Measurements from ENCODE around the gene VSTM2B. TPM values are rescaled to one million over a fixed set of nuclear protein-coding genes. Genes with fewer than 3 reads are reported as not detected.

The VSTM2B gene
- total RNA-seq, 1 donor from 2014 or later, result not detected

DNA sequence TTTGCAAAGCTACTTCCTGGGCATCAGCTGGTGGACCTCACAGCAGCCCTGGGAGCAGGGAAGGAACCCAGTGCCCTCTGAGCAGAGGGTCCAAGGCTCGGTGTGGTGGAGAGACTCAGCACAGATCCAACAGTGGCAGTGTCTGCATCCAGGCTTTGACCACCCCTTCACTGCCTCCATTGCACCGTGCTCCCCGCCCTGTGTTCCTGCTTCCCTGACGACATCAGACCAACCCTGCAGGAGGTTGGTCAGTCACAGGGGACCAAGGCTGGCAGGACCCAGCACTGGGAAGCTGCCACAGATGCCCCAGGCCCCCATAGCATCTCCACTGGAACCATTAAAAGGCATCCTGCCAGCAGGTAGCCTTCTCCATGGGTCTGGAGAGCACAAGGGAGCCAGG, 7.8 kb upstream of the VSTM2B start:
- Histone ChIP-seq H3K27me3 (peaks cover 57% of the 10 kb centered on the region), H2AFZ (replicated peaks) (no peak overlapping the region), H3K79me2 (ENCODE audit: low read depth) (no peaks in the 10 kb centered on the region), H3K27ac (no peak overlapping the region), H3K4me2 (no peak overlapping the region), H3K4me1 (no peaks in the 10 kb centered on the region), H3K36me3 (no peaks in the 10 kb centered on the region), H3K9me3 (ENCODE audit: low read depth) (no peaks in the 10 kb centered on the region), H3F3A (ENCODE audit: low read depth) (no peaks in the 10 kb centered on the region), H3K4me3 (no peak overlapping the region), H4K20me1 (ENCODE audit: low read depth) (no peaks in the 10 kb centered on the region), H3K9ac (no peak overlapping the region)
- no peaks in the 10 kb centered on the region for H3K4me1 Mint-ChIP-seq
- no peak overlapping the region for H3K27ac Mint-ChIP-seq
- no peaks in the 10 kb centered on the region for H3K36me3 Mint-ChIP-seq
- H3K4me3 Mint-ChIP-seq, result no peak overlapping the region
- H3K27me3 Mint-ChIP-seq (ENCODE audit: insufficient read depth, low read depth), result peaks cover 16% of the 10 kb centered on the region
- TF ChIP-seq EZH2 (IDR thresholded peaks at IDR 0.05), result no peak
- no peak for TF ChIP-seq EZH2phosphoT487 (IDR thresholded peaks at IDR 0.05)
- TF ChIP-seq, protein P1, sequence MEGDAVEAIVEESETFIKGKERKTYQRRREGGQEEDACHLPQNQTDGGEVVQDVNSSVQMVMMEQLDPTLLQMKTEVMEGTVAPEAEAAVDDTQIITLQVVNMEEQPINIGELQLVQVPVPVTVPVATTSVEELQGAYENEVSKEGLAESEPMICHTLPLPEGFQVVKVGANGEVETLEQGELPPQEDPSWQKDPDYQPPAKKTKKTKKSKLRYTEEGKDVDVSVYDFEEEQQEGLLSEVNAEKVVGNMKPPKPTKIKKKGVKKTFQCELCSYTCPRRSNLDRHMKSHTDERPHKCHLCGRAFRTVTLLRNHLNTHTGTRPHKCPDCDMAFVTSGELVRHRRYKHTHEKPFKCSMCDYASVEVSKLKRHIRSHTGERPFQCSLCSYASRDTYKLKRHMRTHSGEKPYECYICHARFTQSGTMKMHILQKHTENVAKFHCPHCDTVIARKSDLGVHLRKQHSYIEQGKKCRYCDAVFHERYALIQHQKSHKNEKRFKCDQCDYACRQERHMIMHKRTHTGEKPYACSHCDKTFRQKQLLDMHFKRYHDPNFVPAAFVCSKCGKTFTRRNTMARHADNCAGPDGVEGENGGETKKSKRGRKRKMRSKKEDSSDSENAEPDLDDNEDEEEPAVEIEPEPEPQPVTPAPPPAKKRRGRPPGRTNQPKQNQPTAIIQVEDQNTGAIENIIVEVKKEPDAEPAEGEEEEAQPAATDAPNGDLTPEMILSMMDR (IDR thresholded peaks at IDR 0.05), result no peak
- H3K9me3 Mint-ChIP-seq, result no peaks in the 10 kb centered on the region
- no peak for DNase-seq (ENCODE audit: low spot score)

DNA sequence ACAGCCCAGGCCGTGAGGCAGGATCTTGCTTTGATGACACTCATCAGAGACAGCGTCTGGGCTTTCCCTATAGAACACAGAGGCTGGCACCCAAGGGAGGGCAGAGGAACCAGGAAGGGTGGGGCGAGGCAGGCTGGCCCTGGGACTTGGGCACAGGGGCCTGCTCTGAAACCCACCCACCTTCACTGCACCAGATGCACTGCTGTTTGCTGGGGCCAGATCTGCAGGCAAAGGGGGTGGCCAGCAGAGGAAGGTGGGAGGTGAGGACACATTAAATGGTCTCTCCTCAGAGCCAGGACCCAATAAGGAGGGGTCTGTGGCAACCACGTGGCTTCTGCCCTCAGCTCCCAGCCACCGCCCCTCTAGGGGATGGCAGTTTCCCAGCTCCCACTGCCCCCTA, 6.6 kb upstream of the VSTM2B start:
- Histone ChIP-seq H3K4me1 (no peaks in the 10 kb centered on the region), H2AFZ (replicated peaks) (no peak overlapping the region), H3K27ac (no peak overlapping the region), H3K79me2 (ENCODE audit: low read depth) (no peaks in the 10 kb centered on the region), H3K27me3 (peaks cover 58% of the 10 kb centered on the region), H4K20me1 (ENCODE audit: low read depth) (peaks cover 2% of the 10 kb centered on the region), H3F3A (ENCODE audit: low read depth) (peaks cover 2% of the 10 kb centered on the region), H3K36me3 (no peaks in the 10 kb centered on the region), H3K9ac (no peak overlapping the region), H3K9me3 (ENCODE audit: low read depth) (no peaks in the 10 kb centered on the region), H3K4me3 (no peak overlapping the region), H3K4me2 (no peak overlapping the region)
- Mint-ChIP-seq H3K4me1 (no peaks in the 10 kb centered on the region), H3K4me3 (no peak overlapping the region), H3K36me3 (no peaks in the 10 kb centered on the region), H3K27me3 (ENCODE audit: insufficient read depth, low read depth) (peaks cover 27% of the 10 kb centered on the region), H3K9me3 (no peaks in the 10 kb centered on the region), H3K27ac (no peak overlapping the region)
- DNase-seq (ENCODE audit: low spot score), result no peak
- TF ChIP-seq, protein P1 (IDR thresholded peaks at IDR 0.05), result no peak
- no peak for TF ChIP-seq EZH2 (IDR thresholded peaks at IDR 0.05)
- TF ChIP-seq EZH2phosphoT487 (IDR thresholded peaks at IDR 0.05), result no peak

DNA sequence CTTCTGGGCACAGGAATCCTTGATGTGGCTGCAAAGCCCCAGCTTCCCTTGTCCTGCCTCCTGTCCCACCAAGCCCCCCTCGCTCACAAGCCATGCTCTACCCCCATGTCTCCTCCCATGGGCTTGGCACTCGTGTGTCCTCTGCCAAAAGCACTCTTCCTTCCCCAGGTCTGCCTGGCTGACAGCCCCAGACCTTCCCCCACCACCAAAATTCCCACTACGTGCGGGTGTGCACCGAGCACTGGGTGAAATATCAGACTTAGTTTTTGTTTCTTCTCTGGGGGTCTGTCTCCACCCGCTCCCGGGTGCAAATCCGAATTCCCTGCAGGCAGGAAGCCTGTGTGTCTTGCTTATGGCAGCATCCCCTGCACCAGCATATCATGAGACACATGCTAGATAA, 5.9 kb upstream of the VSTM2B start:
- H3K4me3 ChIP-seq, result no peak overlapping the region
- no peak for DNase-seq (ENCODE audit: low spot score)
- no peak for TF ChIP-seq EZH2phosphoT487 (IDR thresholded peaks at IDR 0.05)
- no peak for TF ChIP-seq EZH2 (IDR thresholded peaks at IDR 0.05)
- TF ChIP-seq, protein P1 (IDR thresholded peaks at IDR 0.05), result no peak
- no peak overlapping the region for H3K27ac ChIP-seq
- no peak overlapping the region for H3K27ac Mint-ChIP-seq
- no peak overlapping the region for H3K4me2 ChIP-seq
- peaks cover 9% of the 10 kb centered on the region for H3F3A ChIP-seq (ENCODE audit: low read depth)
- H3K9me3 Mint-ChIP-seq, result no peaks in the 10 kb centered on the region
- no peaks in the 10 kb centered on the region for H3K79me2 ChIP-seq (ENCODE audit: low read depth)
- no peak overlapping the region for H2AFZ ChIP-seq (replicated peaks)
- no peaks in the 10 kb centered on the region for H3K9me3 ChIP-seq (ENCODE audit: low read depth)
- no peak overlapping the region for H3K4me3 Mint-ChIP-seq
- peaks cover 60% of the 10 kb centered on the region for H3K27me3 ChIP-seq
- H4K20me1 ChIP-seq (ENCODE audit: low read depth), result peaks cover 10% of the 10 kb centered on the region
- H3K27me3 Mint-ChIP-seq (ENCODE audit: insufficient read depth, low read depth), result peaks cover 31% of the 10 kb centered on the region
- peaks cover 7% of the 10 kb centered on the region for H3K4me1 ChIP-seq
- no peaks in the 10 kb centered on the region for H3K4me1 Mint-ChIP-seq
- H3K36me3 ChIP-seq, result no peaks in the 10 kb centered on the region
- no peak overlapping the region for H3K9ac ChIP-seq
- no peaks in the 10 kb centered on the region for H3K36me3 Mint-ChIP-seq
